Trophoblast cell (in vitro differentiated cells and primary cell): ENCODE data around the gene DYNLT3.

Experiments
- DNase-seq, 2 donors: peaks; one replicate each; pipeline ENCODE4 v3.0.0-alpha.2; 2016
- H2AFZ ChIP-seq: 2 replicates; pipeline ENCODE4 v1.6.1; 2013; ENCODE audit warnings: low read length, moderate library complexity, mild to moderate bottlenecking; ENCODE audit not compliant: insufficient read depth, poor library complexity
- H2AK5ac ChIP-seq: 2 replicates; pipeline ENCODE4 v1.6.1; 2013; ENCODE audit warnings: mild to moderate bottlenecking, low read length
- H2BK120ac ChIP-seq: 2 replicates; pipeline ENCODE4 v1.6.1; 2013; ENCODE audit warnings: low read length, mild to moderate bottlenecking, moderate library complexity; ENCODE audit not compliant: insufficient read depth, poor library complexity
- H2BK12ac ChIP-seq: 2 replicates; pipeline ENCODE4 v1.6.1; 2013; ENCODE audit warnings: mild to moderate bottlenecking, low read length, moderate library complexity
- H2BK5ac ChIP-seq: 2 replicates; pipeline ENCODE4 v1.6.1; 2013; ENCODE audit warnings: low read length, low read depth, moderate library complexity, mild to moderate bottlenecking; ENCODE audit not compliant: poor library complexity
- H3K14ac ChIP-seq: 2 replicates; pipeline ENCODE4 v1.6.1; 2013; ENCODE audit warnings: mild to moderate bottlenecking, low read length
- H3K18ac ChIP-seq: 2 replicates; pipeline ENCODE4 v1.6.1; 2013; ENCODE audit warnings: mild to moderate bottlenecking, low read length
- H3K23ac ChIP-seq: 2 replicates; pipeline ENCODE4 v1.6.1; 2013; ENCODE audit warnings: low read length
- H3K27ac ChIP-seq: 2 replicates; pipeline ENCODE4 v1.5.1; 2013; ENCODE audit warnings: low read depth, mild to moderate bottlenecking, inconsistent platforms, low read length, moderate library complexity
- H3K27me3 ChIP-seq: 2 replicates; pipeline ENCODE4 v1.6.1; 2013; ENCODE audit warnings: inconsistent platforms, mild to moderate bottlenecking, low read length, moderate library complexity; ENCODE audit not compliant: insufficient read depth
- H3K36me3 ChIP-seq, 2 experiments: 1 replicate in 1 of 2; 2 replicates in 1 of 2; pipeline ENCODE4 v1.6.1; 2013; ENCODE audit warnings: low read length in 2 of 2, mild to moderate bottlenecking in 2 of 2, moderate library complexity in 1 of 2; ENCODE audit not compliant: insufficient read depth in 2 of 2, control insufficient read depth in 1 of 2
- H3K4ac ChIP-seq: 2 replicates; pipeline ENCODE4 v1.6.1; 2013; ENCODE audit warnings: low read depth, mild to moderate bottlenecking, low read length, moderate library complexity
- H3K4me1 ChIP-seq, 2 experiments: 1 replicate in 1 of 2; 2 replicates in 1 of 2; pipeline ENCODE4 v1.6.1; 2013; ENCODE audit warnings: low read length in 2 of 2, mild to moderate bottlenecking in 2 of 2, moderate library complexity in 1 of 2; ENCODE audit not compliant: insufficient read depth in 2 of 2, control insufficient read depth in 1 of 2
- H3K4me2 ChIP-seq: 2 replicates; pipeline ENCODE4 v1.6.1; 2013; ENCODE audit warnings: inconsistent platforms, mild to moderate bottlenecking, low read length, moderate library complexity
- H3K4me3 ChIP-seq: 2 replicates; pipeline ENCODE4 v1.5.1; 2013; ENCODE audit warnings: mild to moderate bottlenecking, low read depth, low read length, inconsistent platforms
- H3K79me1 ChIP-seq: one replicate; pipeline ENCODE4 v1.6.1; 2013; ENCODE audit warnings: low read length
- H3K79me2 ChIP-seq: 2 replicates; pipeline ENCODE4 v1.6.1; 2013; ENCODE audit warnings: low read length, mild to moderate bottlenecking; ENCODE audit not compliant: control insufficient read depth, insufficient read depth, poor library complexity
- H3K9ac ChIP-seq: 2 replicates; pipeline ENCODE4 v1.6.1; 2013; ENCODE audit warnings: mild to moderate bottlenecking, low read length
- H3K9me3 ChIP-seq: 2 replicates; pipeline ENCODE4 v1.6.1; 2013; ENCODE audit warnings: low read depth, mild to moderate bottlenecking, control low read depth, inconsistent platforms, low read length; ENCODE audit not compliant: insufficient read depth
- H4K12ac ChIP-seq: 2 replicates; pipeline ENCODE4 v1.6.1; 2013; ENCODE audit warnings: low read depth, mild to moderate bottlenecking, low read length, moderate library complexity
- H4K8ac ChIP-seq: 2 replicates; pipeline ENCODE4 v1.6.1; 2013; ENCODE audit warnings: low read depth, mild to moderate bottlenecking, low read length, moderate library complexity
- H4K91ac ChIP-seq: one replicate; pipeline ENCODE4 v1.6.1; 2013; ENCODE audit warnings: low read depth, mild to moderate bottlenecking, low read length, moderate library complexity
- WGBS: extraction: QIAGEN DNeasy Blood & Tissue Kit; methylation state at CpG from one replicate; pipeline ENCODE4 v1.1.7; 2013; ENCODE audit warnings: missing lambda C conversion rate; ENCODE audit not compliant: insufficient read length, insufficient coverage; ENCODE audit errors: extremely low coverage; 5-methylcytosine and 5-hydroxymethylcytosine counted together

Gene DYNLT3

GRCh38 chrX:37812110-37812509 lies 35.3 kb downstream of the DYNLT3 start:
- Histone ChIP-seq H3K18ac (no peak overlapping the region), H3K9ac (no peak overlapping the region), H3K36me3 (no peaks in the 10 kb centered on the region), H3K14ac (no peak overlapping the region), H3K79me2 (no peaks in the 10 kb centered on the region), H3K4me1 (no peaks in the 10 kb centered on the region), H3K9me3 (no peaks in the 10 kb centered on the region), H2AFZ (no peak overlapping the region), H4K91ac (no peak overlapping the region), H3K27ac (no peak overlapping the region), H3K27me3 (no peaks in the 10 kb centered on the region), H3K23ac (no peak overlapping the region), H3K79me1 (no peaks in the 10 kb centered on the region), H2AK5ac (no peak overlapping the region), H3K4me2 (no peak overlapping the region), H4K12ac (no peak overlapping the region), H4K8ac (no peak overlapping the region), H2BK120ac (no peak overlapping the region), H2BK12ac (no peak overlapping the region), H3K4me3 (no peak overlapping the region), H3K4ac (no peak overlapping the region), H2BK5ac (no peak overlapping the region)
- no CpG with 5 or more reads among the region's 1 CpG for WGBS
- DNase-seq: no peak

DNA sequence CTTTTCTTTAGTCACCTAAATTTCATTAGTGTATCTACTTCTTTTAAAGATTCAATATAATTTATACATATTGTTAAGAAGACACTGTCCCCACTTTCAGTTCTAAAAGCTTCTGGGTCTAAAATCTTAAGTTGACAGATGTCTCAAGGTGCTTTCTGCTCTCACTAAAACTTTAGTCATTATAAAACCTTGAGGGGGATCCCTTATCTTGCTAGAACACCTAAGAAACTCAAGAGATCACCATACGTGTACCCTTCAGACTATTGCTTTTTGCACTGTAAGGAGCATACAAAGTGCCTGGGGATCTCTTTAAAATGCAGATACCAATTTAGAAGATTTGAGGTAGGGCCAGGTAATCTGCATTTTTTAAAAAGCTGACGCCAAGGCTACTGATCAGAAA lies 37.4 kb downstream of the DYNLT3 start:
- Histone ChIP-seq H4K8ac (no peak overlapping the region), H2BK5ac (no peak overlapping the region), H3K18ac (no peak overlapping the region), H3K27me3 (no peaks in the 10 kb centered on the region), H2BK12ac (no peak overlapping the region), H3K9me3 (no peaks in the 10 kb centered on the region), H3K4me3 (no peak overlapping the region), H4K91ac (no peak overlapping the region), H2AK5ac (no peak overlapping the region), H3K4me1 (no peaks in the 10 kb centered on the region), H3K14ac (no peak overlapping the region), H3K27ac (no peak overlapping the region), H4K12ac (no peak overlapping the region), H3K23ac (no peak overlapping the region), H3K79me1 (no peaks in the 10 kb centered on the region), H3K4me2 (no peak overlapping the region), H3K9ac (no peak overlapping the region), H3K79me2 (no peaks in the 10 kb centered on the region), H2BK120ac (no peak overlapping the region), H3K36me3 (no peaks in the 10 kb centered on the region), H3K4ac (no peak overlapping the region), H2AFZ (no peak overlapping the region)
- WGBS: no CpG with 5 or more reads among the region's 2 CpGs
- no peak for DNase-seq

DNA sequence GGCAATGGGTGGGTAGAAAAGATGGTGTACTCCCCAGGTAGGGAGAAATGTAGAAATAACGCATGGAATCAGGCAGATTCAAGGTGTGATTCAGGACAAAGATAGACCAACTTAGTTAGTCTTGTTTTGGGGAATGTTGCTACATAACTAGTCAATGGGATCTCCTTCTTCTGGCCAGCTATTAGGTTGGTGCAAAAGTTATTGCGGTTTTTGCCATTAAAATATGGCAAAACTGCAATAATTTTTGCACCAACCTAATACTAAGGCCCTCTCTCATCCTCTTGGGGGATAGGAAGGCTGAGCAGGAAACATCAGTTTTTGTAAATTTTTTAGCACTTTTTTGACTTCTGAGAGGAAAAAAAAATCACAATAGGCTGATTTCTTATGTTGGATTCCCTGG lies 44.3 kb downstream of the DYNLT3 start:
- H3K4me1 ChIP-seq: no peaks in the 10 kb centered on the region

DNA sequence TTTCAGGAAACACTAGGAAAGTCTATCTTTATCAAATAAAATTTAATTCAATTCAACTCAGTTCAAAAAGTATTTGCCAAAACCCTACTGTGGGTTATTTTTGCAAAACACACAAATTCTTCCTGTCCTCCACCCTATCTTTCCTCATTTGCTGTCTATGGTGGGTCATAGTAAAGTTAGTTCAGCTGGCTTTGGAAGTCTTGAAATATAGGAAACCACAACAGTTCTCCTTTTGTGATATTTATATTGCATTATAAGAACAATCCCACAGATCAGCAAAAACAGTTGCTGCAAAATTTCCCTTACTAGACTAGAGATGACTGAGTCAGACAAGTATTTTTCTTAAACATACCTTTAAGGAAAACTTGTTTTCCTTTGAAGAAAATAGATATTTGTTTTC lies 45.3 kb downstream of the DYNLT3 start:
- Histone ChIP-seq H3K36me3 (no peaks in the 10 kb centered on the region), H2BK120ac (no peak overlapping the region), H3K18ac (no peak overlapping the region), H2AFZ (no peak overlapping the region), H3K27me3 (no peaks in the 10 kb centered on the region), H3K4me1 (no peaks in the 10 kb centered on the region), H2AK5ac (no peak overlapping the region), H3K4me3 (no peak overlapping the region), H2BK5ac (no peak overlapping the region), H3K9ac (no peak overlapping the region), H3K4ac (no peak overlapping the region), H3K79me2 (no peaks in the 10 kb centered on the region), H3K4me2 (no peak overlapping the region), H3K9me3 (no peaks in the 10 kb centered on the region), H4K8ac (no peak overlapping the region), H4K12ac (no peak overlapping the region), H3K14ac (no peak overlapping the region), H4K91ac (no peak overlapping the region), H3K23ac (no peak overlapping the region), H3K27ac (no peak overlapping the region), H3K79me1 (no peaks in the 10 kb centered on the region), H2BK12ac (no peak overlapping the region)
- DNase-seq: peak in 1 of 2 donors; percentile 28

More for the DNA sequence above, 44.3 kb downstream of the DYNLT3 start:
- no peak for DNase-seq
- H4K8ac ChIP-seq: no peak overlapping the region
- no peaks in the 10 kb centered on the region for H3K79me1 ChIP-seq
- no peak overlapping the region for H2AK5ac ChIP-seq
- H4K91ac ChIP-seq: no peak overlapping the region
- no peak overlapping the region for H3K23ac ChIP-seq
- H3K9me3 ChIP-seq: no peaks in the 10 kb centered on the region
- H3K27ac ChIP-seq: no peak overlapping the region
- H2BK12ac ChIP-seq: no peak overlapping the region
- H3K79me2 ChIP-seq: no peaks in the 10 kb centered on the region
- H3K4me2 ChIP-seq: no peak overlapping the region
- H3K27me3 ChIP-seq: no peaks in the 10 kb centered on the region
- no peak overlapping the region for H3K18ac ChIP-seq
- no peak overlapping the region for H2BK5ac ChIP-seq
- H3K9ac ChIP-seq: no peak overlapping the region
- no CpG with 5 or more reads among the region's 2 CpGs for whole genome bisulfite sequencing
- no peak overlapping the region for H4K12ac ChIP-seq
- H3K36me3 ChIP-seq: no peaks in the 10 kb centered on the region
- H3K14ac ChIP-seq: no peak overlapping the region
- H3K4ac ChIP-seq: no peak overlapping the region
- H2AFZ ChIP-seq: no peak overlapping the region
- no peak overlapping the region for H3K4me3 ChIP-seq
- H2BK120ac ChIP-seq: no peak overlapping the region

- H3K9me3 ChIP-seq: no peaks in the 10 kb centered on the region
- H3K27ac ChIP-seq: no peak overlapping the region
- no peak overlapping the region for H3K14ac ChIP-seq
- H3K27me3 ChIP-seq: no peaks in the 10 kb centered on the region
- H4K91ac ChIP-seq: no peak overlapping the region
- H3K9ac ChIP-seq: no peak overlapping the region
- no peak overlapping the region for H2AK5ac ChIP-seq
- no peak overlapping the region for H4K12ac ChIP-seq
- DNase-seq: peak in 1 of 2 donors; percentile 11
- H3K4me2 ChIP-seq: no peak overlapping the region
- no peak overlapping the region for H2BK5ac ChIP-seq
- H3K4me1 ChIP-seq: no peaks in the 10 kb centered on the region
- no peak overlapping the region for H2BK120ac ChIP-seq
- H3K36me3 ChIP-seq: no peaks in the 10 kb centered on the region
- H3K4me3 ChIP-seq: no peak overlapping the region
- no peak overlapping the region for H2BK12ac ChIP-seq
- H4K8ac ChIP-seq: no peak overlapping the region
- H3K79me1 ChIP-seq: no peaks in the 10 kb centered on the region
- no peaks in the 10 kb centered on the region for H3K79me2 ChIP-seq
- H3K4ac ChIP-seq: no peak overlapping the region
- H3K18ac ChIP-seq: no peak overlapping the region
- H3K23ac ChIP-seq: no peak overlapping the region
- no peak overlapping the region for H2AFZ ChIP-seq
These were observed 46.7 kb downstream of the DYNLT3 start for GRCh38 chrX:37800717-37801116.
